ENCODE results near the gene STPG2.
"Not testable (repeated sequence)": the region's sequence is repeated elsewhere in the genome, so short reads cannot be mapped to it uniquely, and the experiment has no call there.

Gene STPG2

DNA sequence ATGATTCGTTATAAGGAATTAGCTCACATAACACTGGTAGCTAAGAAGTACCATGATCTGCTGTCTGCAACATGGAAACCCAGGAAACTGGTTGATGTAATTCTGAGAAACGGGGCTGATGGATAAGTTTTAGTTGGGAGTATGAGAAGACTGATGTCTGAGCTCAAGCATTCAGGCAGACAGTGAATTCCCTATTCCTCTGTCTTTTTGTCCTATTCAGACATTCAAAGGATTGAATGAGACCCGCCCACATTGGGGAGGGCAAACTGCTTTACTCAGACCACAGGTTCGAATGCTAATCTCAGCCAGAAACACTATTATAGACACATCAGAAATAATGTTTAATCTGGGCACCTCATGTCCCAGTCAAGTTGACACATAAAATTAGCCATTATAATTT, 515.5 kb downstream of the STPG2 start:
- no peak for DNase-seq

GRCh38 chr4:97624204-97624603, 519.1 kb downstream of the STPG2 start:
- no peak for DNase-seq

DNA sequence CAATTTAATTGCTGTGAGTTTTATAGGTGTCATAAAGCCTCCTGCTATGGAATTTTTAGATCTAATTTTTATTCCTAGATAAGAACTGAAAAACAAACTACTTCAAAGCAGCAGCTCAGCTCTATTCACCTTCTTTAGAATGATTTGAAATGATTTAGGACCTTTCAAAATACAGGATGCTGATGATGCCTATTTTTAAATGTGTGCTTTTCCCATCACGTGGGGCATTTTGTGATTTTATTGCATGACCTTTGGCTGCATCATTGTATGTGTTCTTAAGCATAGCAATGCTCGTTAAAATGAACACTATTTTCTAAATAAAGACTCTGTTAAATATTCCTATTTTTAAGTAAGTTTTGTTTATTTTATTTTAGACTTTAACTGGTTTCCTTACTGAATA, 537.3 kb downstream of the STPG2 start:
- DNase-seq = no peak

- DNase-seq = no peak
Observed at GRCh38 chr4:97593248-97593647, 550.0 kb downstream of the STPG2 start.

GRCh38 chr4:97590266-97590665, 553.0 kb downstream of the STPG2 start:
- DNase-seq = no peak

- no peak for DNase-seq
Observed at GRCh38 chr4:97589481-97590196, 553.6 kb downstream of the STPG2 start.

DNA sequence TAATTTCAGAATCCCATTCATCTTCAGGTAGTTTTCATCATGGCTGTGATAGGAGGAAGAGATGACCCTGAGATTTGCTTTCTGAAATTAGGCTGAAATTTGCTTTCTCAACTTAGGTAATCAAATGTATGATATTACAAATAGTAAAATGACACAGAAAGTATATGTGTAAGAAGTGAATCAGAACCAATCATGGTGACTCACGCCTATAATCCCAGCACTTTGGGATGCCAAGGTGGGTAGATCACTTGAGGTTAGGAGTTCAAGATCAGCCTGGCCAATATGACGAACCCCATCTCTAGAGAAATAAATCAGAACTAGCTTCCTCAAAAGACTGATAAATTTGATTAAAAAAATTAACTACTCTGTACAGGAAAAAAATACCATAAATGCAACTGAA, 555.4 kb downstream of the STPG2 start:
- DNase-seq = no peak

DNA sequence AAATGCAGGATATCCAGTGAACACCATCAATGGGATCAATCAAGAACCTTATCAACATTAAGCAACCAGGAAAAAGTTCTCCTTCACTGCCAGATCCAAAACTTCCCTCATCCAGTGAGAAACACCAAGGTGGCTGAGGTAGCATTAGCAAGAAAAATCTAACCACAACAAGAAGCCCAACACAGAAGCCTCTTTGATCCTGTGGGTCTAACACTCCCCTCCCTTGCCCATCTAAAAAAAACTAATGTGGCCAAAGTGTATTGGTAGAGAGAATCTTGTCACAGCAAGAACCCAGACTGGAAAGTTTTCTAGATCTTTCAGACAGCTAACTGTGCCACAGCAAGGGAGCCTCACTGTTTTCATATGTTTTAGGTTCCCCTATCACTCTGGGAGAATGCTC, 558.0 kb downstream of the STPG2 start:
- DNase-seq = no peak

- DNase-seq = no peak
Observed at GRCh38 chr4:97582890-97583289, 560.4 kb downstream of the STPG2 start.

DNA sequence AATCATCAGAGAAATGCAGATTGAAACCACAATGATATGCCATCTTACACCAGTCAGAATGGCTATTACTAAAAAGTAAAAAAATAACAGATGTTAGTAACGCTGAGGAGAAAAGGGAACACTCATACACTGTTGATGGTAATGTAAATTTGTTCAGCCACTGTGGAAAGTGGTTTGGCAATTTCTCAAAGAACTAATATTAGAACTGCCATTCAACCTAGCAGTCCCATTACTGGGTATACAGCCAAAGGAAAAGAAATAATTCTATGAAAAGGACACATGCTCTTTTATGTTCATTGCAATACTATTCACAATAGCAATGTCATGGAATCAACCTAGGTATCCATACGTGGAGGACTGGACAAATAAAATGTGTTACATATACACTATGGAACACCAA, 566.3 kb downstream of the STPG2 start:
- DNase-seq = no peak

GRCh38 chr4:97560009-97560408, 583.3 kb downstream of the STPG2 start:
- DNase-seq = no peak

DNA sequence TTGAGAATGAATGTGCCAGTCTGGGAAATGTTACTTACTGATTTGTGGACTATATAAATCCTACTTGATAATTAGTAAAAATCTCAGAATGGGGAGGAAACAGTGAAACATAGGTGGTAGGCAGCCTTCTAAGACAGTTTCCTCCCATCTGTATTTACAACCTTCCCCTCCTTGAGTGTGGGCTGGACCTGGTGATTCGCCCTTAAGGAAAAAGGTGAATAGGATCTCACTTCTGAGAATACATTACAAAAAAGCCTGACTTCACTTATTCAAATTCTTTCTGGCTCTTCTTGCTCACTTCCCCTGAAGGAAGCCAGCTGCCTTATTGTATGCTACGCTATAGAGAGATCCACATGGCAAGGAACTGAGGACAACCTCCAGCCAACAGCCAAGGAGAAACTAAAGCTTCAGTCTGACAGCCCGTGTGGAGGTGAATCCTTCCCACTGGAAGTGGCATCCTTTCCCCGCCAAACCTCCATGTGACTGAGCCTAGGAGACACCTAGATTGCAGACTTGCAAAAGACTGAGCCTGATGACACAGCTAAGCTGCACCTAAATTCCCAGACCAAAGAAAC, 585.0 kb downstream of the STPG2 start:
- DNase-seq = no peak

- DNase-seq = not testable (repeated sequence)
Observed at GRCh38 chr4:97550637-97551036, 592.6 kb downstream of the STPG2 start.

GRCh38 chr4:97548943-97549583, 594.2 kb downstream of the STPG2 start:
- no peak for DNase-seq

DNA sequence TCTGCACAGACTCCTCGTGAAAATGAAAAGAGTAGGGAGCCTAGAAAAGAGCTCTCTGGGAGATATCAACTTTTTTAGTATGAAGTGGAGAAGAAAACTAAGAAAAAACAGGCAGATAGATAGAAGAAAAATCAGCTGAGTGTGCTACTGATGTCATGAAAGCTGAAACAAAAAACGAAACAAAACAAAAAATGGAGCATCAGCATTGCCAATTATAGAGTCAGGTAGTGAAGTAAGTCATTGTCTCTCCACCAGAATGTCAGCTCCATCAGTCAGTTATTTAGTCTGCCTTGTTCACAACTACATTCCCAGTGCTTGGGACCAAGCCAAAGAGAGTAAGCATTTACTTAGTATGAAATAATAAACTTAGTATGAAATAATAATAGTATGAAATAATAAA, 595.1 kb downstream of the STPG2 start:
- DNase-seq = no peak

DNA sequence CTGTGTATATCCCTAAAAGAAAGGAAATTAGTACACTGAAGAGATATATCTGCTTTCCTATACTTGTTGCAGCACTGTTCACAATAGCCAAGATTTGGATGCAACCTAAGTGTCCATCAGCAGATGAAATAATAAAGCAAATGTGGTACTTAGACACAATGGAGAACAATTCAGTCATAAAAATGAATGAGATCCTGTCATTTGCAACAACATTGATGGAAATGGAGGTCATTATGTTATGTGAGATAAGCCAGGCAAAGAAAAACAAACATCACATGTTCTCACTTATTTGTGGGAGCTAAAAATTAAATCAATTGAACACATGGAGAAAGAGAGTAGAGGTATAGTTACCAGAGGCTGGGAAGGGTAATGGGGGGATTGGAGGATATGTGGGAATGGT, 611.9 kb downstream of the STPG2 start:
- DNase-seq = no peak

GRCh38 chr4:97530676-97531075, 612.6 kb downstream of the STPG2 start:
- DNase-seq = no peak

DNA sequence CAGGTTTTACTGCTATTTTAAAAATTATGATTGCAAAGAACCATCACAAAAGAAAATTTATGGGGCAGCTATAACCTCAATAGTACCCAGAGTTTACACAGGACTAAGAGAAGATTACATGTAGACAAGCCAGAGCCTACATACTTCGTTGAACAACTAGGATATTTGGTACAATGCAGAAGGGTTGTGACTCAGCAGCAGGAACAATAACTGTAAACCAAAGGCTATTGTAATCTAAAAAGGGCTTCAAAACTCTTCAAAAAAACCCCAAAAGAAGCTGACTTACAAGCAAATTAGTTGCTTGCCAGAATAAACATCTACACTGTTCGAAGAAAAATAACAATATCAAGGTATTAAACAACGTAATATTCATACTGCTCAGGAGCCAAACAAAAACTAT, 618.0 kb downstream of the STPG2 start:
- no peak for DNase-seq

- no peak for DNase-seq
Observed at GRCh38 chr4:97517939-97518338, 625.3 kb downstream of the STPG2 start.

- DNase-seq = no peak
Observed at GRCh38 chr4:97513917-97514316, 629.4 kb downstream of the STPG2 start.

Data from NK-92 treated with Interleukin-12 subunit alpha and Interleukin-12 subunit beta, amount 100 ng/mL, for 24 hours (cell line).